Ovary (tissue), 3 donors: ENCODE results near the gene AMOT.

Experiments used
- EP300 ChIP-seq: sonication (generic); formaldehyde crosslinking; IDR thresholded peaks from one replicate; pipeline ENCODE4 v1.6.1; 2017; ENCODE audit warnings: antibody characterized with exemption
- TF ChIP-seq, protein P1 (sequence below), 3 donors: fragments of 450-650 bp in 2 of 3; fragments of 200-600 bp in 1 of 3; IDR thresholded peaks; one replicate each; pipeline versions ENCODE4 v1.5.1 to v1.8.0; 2016 to 2022; ENCODE audit warnings: antibody characterized with exemption in 3 of 3, mild to moderate bottlenecking in 1 of 3
- donor health status: DM: no; HTN: no; CAD: no.

DNA sequence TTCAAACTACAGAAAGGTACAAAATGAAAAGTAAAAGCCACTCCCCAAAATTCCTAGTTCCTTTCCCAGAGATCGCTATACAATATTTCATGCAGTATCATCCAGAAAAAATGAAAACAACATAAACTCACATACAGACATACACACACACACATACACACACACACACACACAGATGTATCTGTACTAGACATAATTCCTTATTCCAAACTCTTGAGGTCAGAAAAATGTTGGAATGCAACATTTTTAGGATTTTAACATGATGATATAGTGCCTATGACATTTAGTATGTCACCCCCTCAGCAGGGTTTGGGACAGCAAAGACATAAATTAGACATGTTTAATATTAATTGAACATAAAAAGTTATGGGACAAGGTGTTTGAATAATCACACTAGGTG is 87.5 kb downstream of the AMOT start:
- TF ChIP-seq, protein P1, sequence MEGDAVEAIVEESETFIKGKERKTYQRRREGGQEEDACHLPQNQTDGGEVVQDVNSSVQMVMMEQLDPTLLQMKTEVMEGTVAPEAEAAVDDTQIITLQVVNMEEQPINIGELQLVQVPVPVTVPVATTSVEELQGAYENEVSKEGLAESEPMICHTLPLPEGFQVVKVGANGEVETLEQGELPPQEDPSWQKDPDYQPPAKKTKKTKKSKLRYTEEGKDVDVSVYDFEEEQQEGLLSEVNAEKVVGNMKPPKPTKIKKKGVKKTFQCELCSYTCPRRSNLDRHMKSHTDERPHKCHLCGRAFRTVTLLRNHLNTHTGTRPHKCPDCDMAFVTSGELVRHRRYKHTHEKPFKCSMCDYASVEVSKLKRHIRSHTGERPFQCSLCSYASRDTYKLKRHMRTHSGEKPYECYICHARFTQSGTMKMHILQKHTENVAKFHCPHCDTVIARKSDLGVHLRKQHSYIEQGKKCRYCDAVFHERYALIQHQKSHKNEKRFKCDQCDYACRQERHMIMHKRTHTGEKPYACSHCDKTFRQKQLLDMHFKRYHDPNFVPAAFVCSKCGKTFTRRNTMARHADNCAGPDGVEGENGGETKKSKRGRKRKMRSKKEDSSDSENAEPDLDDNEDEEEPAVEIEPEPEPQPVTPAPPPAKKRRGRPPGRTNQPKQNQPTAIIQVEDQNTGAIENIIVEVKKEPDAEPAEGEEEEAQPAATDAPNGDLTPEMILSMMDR (IDR thresholded peaks at IDR 0.05): no peak
- TF ChIP-seq EP300: no peak
